ENCODE measurements around the gene THSD7B.

DNA sequence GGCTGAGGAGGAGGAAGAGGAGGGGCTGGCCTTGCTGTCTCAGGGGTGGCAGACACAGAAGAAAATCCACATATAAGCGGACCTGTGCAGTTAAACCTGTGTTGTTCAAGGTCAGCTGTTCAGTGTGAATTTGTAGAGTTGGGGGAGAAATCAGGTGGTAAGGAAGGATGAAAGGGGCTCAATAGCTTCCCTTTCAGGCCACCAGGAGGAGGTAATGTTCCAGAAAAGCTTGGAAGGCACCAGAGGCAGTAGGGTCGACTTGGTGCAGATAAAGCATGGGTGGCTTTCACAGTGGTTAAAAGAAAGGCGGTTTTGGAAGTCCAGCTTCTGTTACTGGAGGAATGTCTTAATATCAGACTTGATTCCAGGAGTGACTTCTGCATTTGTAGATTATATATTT, 167.4 kb downstream of the THSD7B start:
- TF ChIP-seq EZH2 (IDR thresholded peaks at IDR 0.05; ENCODE audit: insufficient read depth, poor library complexity, severe bottlenecking) (no peak), EZH2phosphoT487 (IDR thresholded peaks at IDR 0.05; ENCODE audit: insufficient read depth, low read depth) (no peak)
